HG03060 (cell line): ENCODE measurements around the gene STYXL1.
"Not testable (repeated sequence)": the region's sequence is repeated elsewhere in the genome, so short reads cannot be mapped to it uniquely, and the experiment has no call there.

Source experiments
- ATAC-seq: cut with Tn5 transposase; IDR thresholded peaks from one replicate; pipeline ENCODE4 v1.9.1; 2021; ENCODE audit warnings: low read depth, moderate number of reproducible peaks; ENCODE audit not compliant: unreplicated experiment

Gene STYXL1

GRCh38 chr7:76047811-76048667, at the start of gene STYXL1, which contains the start of gene MDH2:
STYXL1 (minus strand) TSS chr7:76048000; CDS start chr7:76030523, 17,477 bp downstream.
MDH2 (plus strand) TSS chr7:76048106; CDS start chr7:76048161, 55 bp downstream.
- ATAC-seq, result peak; percentile 87

- ATAC-seq, result no peak
Measured at GRCh38 chr7:76095908-76096307, 48.1 kb upstream of the STYXL1 start.

- not testable (repeated sequence) for ATAC-seq
Measured at GRCh38 chr7:76094326-76094725, 46.5 kb upstream of the STYXL1 start.

GRCh38 chr7:76093531-76093930, 45.7 kb upstream of the STYXL1 start:
- not testable (repeated sequence) for ATAC-seq

- ATAC-seq, result no peak
Measured at GRCh38 chr7:76091506-76091905, 43.7 kb upstream of the STYXL1 start.

- no peak for ATAC-seq
Measured at GRCh38 chr7:76089865-76090475, 42.2 kb upstream of the STYXL1 start.

GRCh38 chr7:76087362-76087791, 39.6 kb upstream of the STYXL1 start:
- ATAC-seq, result not testable (repeated sequence)

- ATAC-seq, result no peak
Measured at GRCh38 chr7:76086070-76086469, 38.3 kb upstream of the STYXL1 start.

GRCh38 chr7:76084115-76084514, 36.3 kb upstream of the STYXL1 start:
- ATAC-seq, result not testable (repeated sequence)

- ATAC-seq, result no peak
Measured at GRCh38 chr7:76080204-76080603, 32.4 kb upstream of the STYXL1 start.

GRCh38 chr7:76077435-76077834, 29.6 kb upstream of the STYXL1 start:
- no peak for ATAC-seq

- ATAC-seq, result no peak
Measured at GRCh38 chr7:76076995-76077394, 29.2 kb upstream of the STYXL1 start.

- ATAC-seq, result no peak
Measured at GRCh38 chr7:76074972-76075370, 27.2 kb upstream of the STYXL1 start.

GRCh38 chr7:76074306-76074971, 26.6 kb upstream of the STYXL1 start:
- ATAC-seq, result no peak

- ATAC-seq, result no peak
Measured at GRCh38 chr7:76073335-76073990, 25.7 kb upstream of the STYXL1 start.

GRCh38 chr7:76072243-76073148, 24.7 kb upstream of the STYXL1 start:
- no peak for ATAC-seq

GRCh38 chr7:76071316-76072242, 23.8 kb upstream of the STYXL1 start:
- no peak for ATAC-seq

- no peak for ATAC-seq
Measured at GRCh38 chr7:76069238-76069638, 21.4 kb upstream of the STYXL1 start.
